DMS79 treated with DMSO at 0.1 percent for 48 hours (cell line): ENCODE results near the gene CGRRF1.
A peak's percentile ranks its signal among the peaks of the same experiment; 100 is the strongest.

Experiments
- DNase-seq: peaks from one replicate; lab custom pipeline; 2025; lab: John Stamatoyannopoulos, UW

Gene CGRRF1

DNA sequence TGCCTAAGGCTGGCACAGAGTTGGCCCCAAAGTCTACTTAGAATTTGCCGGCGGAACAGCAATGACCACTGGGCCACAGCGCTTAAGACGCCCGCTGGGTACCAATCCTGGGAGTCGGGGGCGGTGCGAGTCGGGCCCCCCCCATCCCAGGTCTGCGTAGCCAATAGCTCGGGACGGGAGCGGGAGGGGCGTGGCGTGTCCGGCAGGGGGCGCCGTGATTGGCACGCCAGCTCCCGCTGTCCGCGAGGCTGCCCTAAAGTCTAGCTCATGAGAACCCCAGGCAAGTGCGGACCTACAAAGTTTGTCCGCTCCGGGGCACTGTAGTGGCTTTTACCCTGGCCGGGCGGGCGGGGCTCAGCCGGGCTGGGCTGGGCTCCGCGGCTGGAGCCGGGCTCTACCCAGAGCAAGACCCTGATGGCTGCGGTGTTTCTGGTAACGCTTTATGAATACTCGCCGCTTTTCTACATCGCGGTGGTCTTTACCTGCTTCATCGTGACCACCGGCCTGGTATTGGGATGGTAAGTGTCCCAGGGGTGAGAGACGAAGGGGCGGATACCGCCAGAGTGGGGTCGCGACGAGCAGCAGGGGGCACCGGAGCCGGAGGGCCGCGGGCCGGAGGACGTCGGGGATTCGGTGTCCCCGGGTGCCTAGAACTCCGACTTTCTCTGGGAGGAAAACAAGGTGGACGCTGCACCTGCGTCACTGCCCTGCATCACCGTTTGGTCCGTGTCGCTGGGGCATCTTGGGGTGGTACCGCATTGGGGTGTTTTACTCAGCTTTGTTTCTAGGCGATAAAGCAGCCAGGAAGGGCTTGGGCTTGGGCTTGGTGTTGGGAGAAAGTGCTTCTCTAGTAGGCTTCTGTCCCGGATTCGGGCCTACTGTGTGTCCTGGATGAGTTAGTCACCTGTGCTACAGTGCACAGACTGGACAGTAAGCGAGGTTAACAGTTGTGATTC, at the start of gene CGRRF1:
TSS of gene CGRRF1 (plus strand) at position 361 of the 956 bp plus-strand sequence. CDS start at position 415, 54 bp downstream.
- DNase-seq = peak; percentile 99

GRCh38 chr14:54462048-54462447, 47.7 kb upstream of the CGRRF1 start:
- no peak for DNase-seq

DNA sequence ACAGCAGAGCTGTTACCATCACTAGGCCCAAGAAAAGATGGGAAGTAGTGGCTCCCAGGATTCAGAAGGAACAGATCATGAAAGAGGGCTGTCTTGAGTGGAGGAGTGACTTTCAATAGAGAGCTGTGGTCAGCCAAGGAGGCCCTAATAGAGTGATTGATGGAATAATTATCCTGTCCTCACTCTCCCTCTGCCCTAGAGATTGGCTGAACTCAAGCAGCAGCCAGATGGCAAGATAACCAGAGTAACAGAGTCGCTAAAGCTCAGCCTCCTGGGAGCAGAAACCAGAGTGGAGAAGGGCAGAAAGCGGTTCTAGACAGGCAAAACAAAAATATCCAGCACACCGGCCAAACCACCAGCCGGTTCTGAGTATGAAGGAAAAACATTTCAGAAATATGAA, 44.1 kb upstream of the CGRRF1 start:
- DNase-seq = no peak

- DNase-seq = no peak
Observed at GRCh38 chr14:54467280-54467679, 42.4 kb upstream of the CGRRF1 start.

DNA sequence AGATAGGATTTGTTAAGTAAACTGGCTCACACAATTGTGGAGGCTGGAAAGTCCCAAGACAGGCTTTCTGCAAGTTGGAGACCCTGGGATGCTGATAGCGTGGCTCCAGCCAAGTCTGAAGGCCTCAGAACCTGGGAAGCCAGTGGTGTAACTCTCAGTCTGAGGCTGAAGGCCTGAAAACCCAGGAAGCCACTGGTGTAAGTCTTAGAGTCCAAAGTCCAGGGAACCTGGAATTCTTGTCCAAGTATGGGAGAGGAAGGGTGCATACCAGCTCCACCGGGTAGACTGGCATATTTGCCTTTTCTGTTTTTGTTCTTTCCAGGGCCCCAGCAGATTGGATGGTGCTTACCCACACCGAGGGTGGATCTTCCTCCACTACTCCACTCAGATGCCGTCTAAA, 39.0 kb upstream of the CGRRF1 start:
- no peak for DNase-seq

DNA sequence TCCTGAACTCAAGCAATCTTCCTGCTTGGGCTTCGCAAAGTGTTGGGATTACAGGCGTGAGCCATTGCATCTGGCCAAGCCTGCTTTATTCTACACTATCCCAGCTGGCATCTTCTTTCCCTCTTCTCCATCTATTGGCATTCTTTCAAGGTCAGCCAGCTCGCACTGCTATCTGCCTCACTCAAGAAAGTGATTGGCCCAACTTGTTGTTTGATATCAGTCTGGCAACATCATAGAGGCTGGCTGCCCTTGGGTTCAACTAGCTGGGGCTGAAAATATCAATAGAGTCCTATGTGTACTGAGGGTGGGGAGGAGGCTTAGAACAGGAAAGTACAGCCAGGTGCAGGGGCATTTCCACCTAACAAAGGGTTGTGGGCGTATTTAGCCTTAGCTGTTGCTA, 38.1 kb upstream of the CGRRF1 start:
- DNase-seq = no peak

- DNase-seq = no peak
Observed at GRCh38 chr14:54472315-54472714, 37.4 kb upstream of the CGRRF1 start.

DNA sequence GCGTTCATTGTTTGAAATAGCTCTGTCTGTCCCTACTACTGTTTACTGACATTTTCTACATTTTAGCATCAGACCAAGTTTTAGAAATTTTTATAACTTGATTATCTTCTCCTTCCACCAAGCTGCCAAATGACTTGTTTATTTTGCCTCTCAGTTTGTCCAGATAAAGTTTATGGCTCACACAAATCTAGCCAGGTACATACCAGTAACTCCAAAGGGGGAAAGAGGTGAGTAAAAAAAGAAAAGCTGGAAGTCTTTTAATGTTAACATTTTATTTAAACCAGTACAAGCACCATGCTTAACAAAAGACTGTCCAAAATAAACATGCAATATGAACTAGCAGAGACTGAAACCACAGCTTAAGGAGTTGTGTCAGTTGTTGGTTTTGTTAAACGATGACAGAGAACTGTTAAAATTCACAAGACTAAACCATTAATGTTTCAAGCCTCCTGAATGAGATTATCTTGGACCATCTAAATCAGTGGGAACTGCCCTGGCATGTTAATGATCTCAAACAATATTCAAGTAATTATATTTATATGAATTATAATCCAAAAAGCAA, 35.4 kb upstream of the CGRRF1 start:
- DNase-seq = no peak

GRCh38 chr14:54475187-54475899, 34.4 kb upstream of the CGRRF1 start:
- DNase-seq = no peak

- DNase-seq = no peak
Observed at GRCh38 chr14:54475911-54476310, 33.8 kb upstream of the CGRRF1 start.

GRCh38 chr14:54478636-54479215, 31.0 kb upstream of the CGRRF1 start:
- DNase-seq = no peak

GRCh38 chr14:54480830-54481562, 28.7 kb upstream of the CGRRF1 start:
- DNase-seq = no peak

GRCh38 chr14:54481695-54482094, 28.0 kb upstream of the CGRRF1 start:
- no peak for DNase-seq

- no peak for DNase-seq
Observed at GRCh38 chr14:54483073-54483745, 26.5 kb upstream of the CGRRF1 start.

GRCh38 chr14:54483846-54484245, 25.9 kb upstream of the CGRRF1 start:
- no peak for DNase-seq

DNA sequence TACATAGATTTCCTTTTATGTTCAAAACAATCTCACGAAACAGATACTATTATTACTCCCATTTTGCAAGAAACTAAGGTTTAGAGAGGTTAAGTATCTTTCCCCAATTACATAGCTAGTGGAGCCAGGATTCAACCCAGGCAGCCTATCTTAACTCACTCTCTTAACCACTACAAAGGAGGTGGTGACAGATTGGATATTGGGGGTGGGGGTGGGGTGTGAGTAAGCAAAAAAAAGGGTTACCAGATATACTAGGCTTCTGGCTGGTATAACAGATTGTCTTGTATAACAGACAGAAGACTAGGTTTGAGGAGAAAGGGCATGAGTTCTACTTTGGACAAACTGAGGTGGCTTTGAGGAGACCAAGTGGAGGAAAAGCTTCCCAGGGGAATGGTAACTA, 23.0 kb upstream of the CGRRF1 start:
- no peak for DNase-seq

DNA sequence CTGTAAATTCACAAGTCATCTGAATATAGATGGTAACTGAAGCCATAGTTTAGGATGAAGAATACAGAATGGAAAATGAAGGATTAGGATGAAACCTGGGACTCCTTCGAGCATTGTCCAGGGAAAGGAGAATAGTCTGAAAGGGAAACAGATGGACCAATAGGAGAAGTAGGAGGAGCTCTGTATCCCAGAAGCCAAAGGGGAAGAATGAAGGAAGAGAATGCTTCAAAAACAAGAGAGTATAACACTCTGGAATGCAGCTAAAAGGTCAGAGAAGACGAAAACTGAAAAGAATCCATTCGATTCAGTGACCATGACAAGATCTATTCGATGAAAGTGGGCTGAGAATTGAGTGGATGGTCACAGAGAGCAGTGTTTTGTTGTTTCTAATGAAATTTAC, 21.9 kb upstream of the CGRRF1 start:
- peak; percentile 54 for DNase-seq

DNA sequence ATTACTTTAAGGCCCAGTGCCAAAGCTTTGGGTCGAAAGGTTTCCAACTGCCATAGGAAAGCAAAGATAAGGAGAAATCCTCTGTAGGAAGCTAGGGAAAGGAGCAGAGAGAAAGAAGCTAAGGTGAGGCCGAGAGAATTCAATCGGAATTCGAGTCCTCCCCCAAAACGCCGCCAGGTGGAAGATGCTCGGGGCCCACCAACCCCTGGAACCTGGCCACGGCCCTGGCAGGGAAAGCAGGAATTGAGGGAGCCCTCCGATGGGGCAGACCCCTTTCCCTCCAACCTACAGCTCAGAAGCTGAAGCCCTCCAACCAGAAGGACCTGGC, 21.4 kb upstream of the CGRRF1 start:
- DNase-seq = peak; percentile 60

GRCh38 chr14:54488646-54489317, 20.9 kb upstream of the CGRRF1 start, which contains the start of gene GMFB:
GMFB (minus strand) TSS chr14:54488980; CDS start chr14:54488927, 53 bp downstream.
- DNase-seq = peak; percentile 90

DNA sequence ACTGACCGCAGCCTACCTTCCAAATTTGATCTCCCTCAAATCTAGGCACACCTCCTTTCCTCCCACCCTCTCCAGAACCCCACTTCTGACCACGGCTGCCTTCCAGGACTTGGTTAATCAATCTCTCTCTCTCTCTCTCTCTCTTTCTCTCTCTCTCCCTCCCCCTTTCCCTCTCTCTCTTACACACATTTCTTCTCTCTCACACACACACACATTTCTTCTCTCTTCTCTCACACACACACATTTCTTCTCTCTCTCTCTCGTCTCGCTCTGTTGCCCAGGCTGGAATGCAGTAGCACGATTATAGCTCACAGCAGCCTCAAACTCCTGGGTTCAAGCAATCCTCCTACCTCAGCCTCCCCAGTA, 20.4 kb upstream of the CGRRF1 start:
- no peak for DNase-seq
